Heart left ventricle (tissue), 13 donors: ENCODE results near the gene PKD2.

ENCODE experiments used
- POLR2A ChIP-seq, 2 donors: fragments of 450-650 bp; IDR thresholded peaks; one replicate each; pipeline ENCODE4 v1.6.1; 2017; ENCODE audit warnings: antibody characterized with exemption in 2 of 2, mild to moderate bottlenecking in 2 of 2, moderate library complexity in 2 of 2
- TF ChIP-seq, protein P1 (sequence below), 12 donors: fragments of 200-600 bp; sonication (generic) in 4 of 12; IDR thresholded peaks; one replicate each; pipeline versions ENCODE4 v1.5.0 to v1.8.0; 2018 to 2022; ENCODE audit warnings: antibody characterized with exemption in 12 of 12, mild to moderate bottlenecking in 5 of 12
- donor health status: ischemic (EF 13 %, LVEDD 7.1; RV severe dilation, severe dysfunction).
- donor health status: DM: no; HTN: yes; CAD: no.
- donor health status: DM: no; HTN: no; CAD: no.
- donor health status: ischemic (EF 25% LVEDD 6.9; RV normal size, moderate dysfunction).
- donor health status: ischemic (EF 25% LVEDD 5.7; RV mildly dilated, moderate dysfunction).
- donor health status: ischemic (EF 35%, LVEDD 5.7; RV mildly dilated, moderate dysfunction).
- donor health status: nonischemic (EF 11% LVEDD 7.7; RV severe dilation, severe dysfunction).
- donor health status: DM: yes; HTN: yes; CAD: no.
- donor health status: PGD.
- donor health status: ischemic (EF 29% LVEDD 5.4; RV normal size, mild dysfunction).
- donor health status: nonischemic (EF 23%, LVEDD 6.1; RV moderate dilation, normal function).

DNA sequence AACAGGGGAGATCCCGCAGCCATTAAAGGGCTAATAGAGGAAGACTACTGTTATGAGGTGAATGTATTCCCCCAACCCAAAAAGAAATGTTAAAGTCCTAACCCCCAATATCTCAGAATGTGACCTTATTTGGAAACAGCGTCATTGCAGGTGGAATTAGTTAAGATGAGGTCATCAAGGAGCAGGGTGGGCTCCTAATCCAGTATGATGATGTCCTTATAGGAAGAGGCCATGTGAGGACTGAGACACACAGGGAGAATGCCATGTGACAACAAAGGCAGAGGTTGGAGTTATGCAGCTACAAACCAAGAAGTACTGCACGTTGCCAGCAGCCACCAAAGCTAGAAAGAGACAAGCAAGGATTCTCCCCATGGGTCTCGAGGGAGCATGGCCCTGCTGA lies 17.7 kb upstream of the PKD2 start:
- no peak for TF ChIP-seq POLR2A (IDR thresholded peaks at IDR 0.05)
- TF ChIP-seq, protein P1, sequence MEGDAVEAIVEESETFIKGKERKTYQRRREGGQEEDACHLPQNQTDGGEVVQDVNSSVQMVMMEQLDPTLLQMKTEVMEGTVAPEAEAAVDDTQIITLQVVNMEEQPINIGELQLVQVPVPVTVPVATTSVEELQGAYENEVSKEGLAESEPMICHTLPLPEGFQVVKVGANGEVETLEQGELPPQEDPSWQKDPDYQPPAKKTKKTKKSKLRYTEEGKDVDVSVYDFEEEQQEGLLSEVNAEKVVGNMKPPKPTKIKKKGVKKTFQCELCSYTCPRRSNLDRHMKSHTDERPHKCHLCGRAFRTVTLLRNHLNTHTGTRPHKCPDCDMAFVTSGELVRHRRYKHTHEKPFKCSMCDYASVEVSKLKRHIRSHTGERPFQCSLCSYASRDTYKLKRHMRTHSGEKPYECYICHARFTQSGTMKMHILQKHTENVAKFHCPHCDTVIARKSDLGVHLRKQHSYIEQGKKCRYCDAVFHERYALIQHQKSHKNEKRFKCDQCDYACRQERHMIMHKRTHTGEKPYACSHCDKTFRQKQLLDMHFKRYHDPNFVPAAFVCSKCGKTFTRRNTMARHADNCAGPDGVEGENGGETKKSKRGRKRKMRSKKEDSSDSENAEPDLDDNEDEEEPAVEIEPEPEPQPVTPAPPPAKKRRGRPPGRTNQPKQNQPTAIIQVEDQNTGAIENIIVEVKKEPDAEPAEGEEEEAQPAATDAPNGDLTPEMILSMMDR (IDR thresholded peaks at IDR 0.05): no peak
